Esophagus (tissue), 2 donors: Measurements from ENCODE around the gene UFC1. TPM values are rescaled to one million over a fixed set of nuclear protein-coding genes. Genes with fewer than 3 reads are reported as not detected.

ENCODE experiments used
- H3K27ac ChIP-seq, 2 donors: one replicate each; pipeline ENCODE4 v1.5.1; 2013; ENCODE audit warnings: low read depth in 2 of 2, mild to moderate bottlenecking in 2 of 2, inconsistent platforms in 1 of 2, low read length in 1 of 2, moderate library complexity in 1 of 2
- H3K27me3 ChIP-seq, 2 donors: one replicate each; pipeline ENCODE4 v1.6.1; 2013; ENCODE audit warnings: low read length in 2 of 2, control low read depth in 1 of 2, mild to moderate bottlenecking in 1 of 2; ENCODE audit not compliant: insufficient read depth in 2 of 2, control insufficient read depth in 1 of 2
- H3K36me3 ChIP-seq, 2 donors: one replicate each; pipeline ENCODE4 v1.6.1; 2013; ENCODE audit warnings: low read length in 1 of 2; ENCODE audit not compliant: control insufficient read depth in 2 of 2, insufficient read depth in 2 of 2
- H3K4me1 ChIP-seq, 2 donors: one replicate each; pipeline ENCODE4 v1.6.1; 2013; ENCODE audit warnings: low read length in 1 of 2; ENCODE audit not compliant: control insufficient read depth in 2 of 2, insufficient read depth in 2 of 2
- H3K4me3 ChIP-seq, 2 donors: one replicate each; pipeline ENCODE4 v1.5.1; 2013; ENCODE audit warnings: low read length in 2 of 2, mild to moderate bottlenecking in 2 of 2, low read depth in 1 of 2, moderate library complexity in 1 of 2
- H3K9me3 ChIP-seq, 2 donors: one replicate each; pipeline ENCODE4 v1.6.1; 2013; ENCODE audit warnings: mild to moderate bottlenecking in 2 of 2, low read depth in 1 of 2, low read length in 1 of 2, moderate library complexity in 1 of 2; ENCODE audit not compliant: control insufficient read depth in 2 of 2, insufficient read depth in 1 of 2
- WGBS, 2 donors: extraction: QIAGEN DNeasy Blood & Tissue Kit; methylation state at CpG; one replicate each; pipeline ENCODE4 v1.1.7; 2013; 5-methylcytosine and 5-hydroxymethylcytosine counted together
- polyA plus RNA-seq, 2 donors: library from polyadenylated mRNA; stranded (reverse); fragments of 200-250 nt; gene quantifications; one replicate each; pipeline ENCODE4 v1.2.3, GENCODE V29; 2013
- donor health status: healthy with polysubstance abuse.
- donor health status: Bipolar disorder and iron deficiency.

UFC1 gene
- polyA plus RNA-seq, 2 donors, result 94.3 to 132 TPM

- Histone ChIP-seq H3K9me3 (no peaks in the 10 kb centered on the region), H3K27me3 (no peaks in the 10 kb centered on the region), H3K4me3 (peak overlapping the region in 1 of 2 donors; percentile 80), H3K4me1 (peaks cover 4 to 17% of the 10 kb centered on the region in 2 donors), H3K27ac (peak overlapping the region; percentile 81), H3K36me3 (peaks cover 0 to 18% of the 10 kb centered on the region in 2 donors)
- WGBS, 2 donors, result 51 to 64% methylated on average over 9 of the region's 9 CpGs
These were observed 4.7 kb downstream of the UFC1 start for GRCh38 chr1:161158316-161159010.

DNA sequence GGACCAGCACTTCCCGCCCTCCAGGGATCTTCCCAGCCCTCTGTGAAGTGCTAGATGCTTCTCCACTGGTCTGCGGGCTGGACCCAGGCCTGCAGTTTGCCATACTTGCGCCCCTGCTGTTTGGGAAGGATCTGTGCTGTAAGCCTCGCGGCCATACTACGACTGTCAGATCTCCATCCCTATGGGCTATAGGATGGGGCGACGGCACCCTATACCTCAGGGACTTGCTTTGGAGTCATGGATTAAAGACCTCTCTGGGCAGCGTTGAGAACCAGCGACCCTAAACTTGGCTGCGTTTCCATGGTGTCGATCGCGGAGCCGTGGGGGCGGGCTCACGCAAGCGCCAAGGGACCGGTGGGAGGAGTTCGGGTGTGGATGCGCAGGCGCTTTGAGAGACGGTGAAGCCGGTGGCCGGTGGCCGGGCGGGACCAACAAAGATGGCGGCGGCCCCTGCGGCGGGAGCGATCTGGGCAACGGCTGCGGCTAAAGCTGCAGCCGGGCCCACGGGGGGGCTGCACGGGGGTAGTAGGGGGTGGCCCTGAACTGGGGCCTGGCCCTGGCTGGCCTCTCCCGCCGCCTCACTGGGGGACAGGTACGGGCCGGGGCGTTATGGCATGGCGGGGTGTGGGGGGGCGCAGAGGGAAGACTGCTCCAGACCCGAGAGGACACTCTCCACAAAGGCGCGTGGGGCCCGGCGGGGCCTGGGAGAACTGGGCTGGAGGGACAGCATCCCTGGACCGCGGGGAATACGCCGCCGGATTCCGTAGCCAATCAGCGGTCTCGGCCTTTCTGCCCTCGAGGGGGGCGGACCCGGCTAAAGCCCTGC, 5.5 kb downstream of the UFC1 start, which contains the start of gene USP21:
Gene USP21 (plus strand): TSS at position 414 of the 826 bp plus-strand sequence. CDS start 1,141 bp downstream, outside the sequence.
- H3K4me1 ChIP-seq, result peaks cover 4 to 17% of the 10 kb centered on the region in 2 donors
- H3K9me3 ChIP-seq, result no peaks in the 10 kb centered on the region
- peaks cover 0 to 18% of the 10 kb centered on the region in 2 donors for H3K36me3 ChIP-seq
- 1% methylated on average over 54 to 60 of the region's 60 CpGs for WGBS, 2 donors
- no peaks in the 10 kb centered on the region for H3K27me3 ChIP-seq
- peak within 1 kb of the TSS; percentile 80 to 98 for H3K4me3 ChIP-seq
- peak within 1 kb of the TSS; percentile 81 to 83 for H3K27ac ChIP-seq

DNA sequence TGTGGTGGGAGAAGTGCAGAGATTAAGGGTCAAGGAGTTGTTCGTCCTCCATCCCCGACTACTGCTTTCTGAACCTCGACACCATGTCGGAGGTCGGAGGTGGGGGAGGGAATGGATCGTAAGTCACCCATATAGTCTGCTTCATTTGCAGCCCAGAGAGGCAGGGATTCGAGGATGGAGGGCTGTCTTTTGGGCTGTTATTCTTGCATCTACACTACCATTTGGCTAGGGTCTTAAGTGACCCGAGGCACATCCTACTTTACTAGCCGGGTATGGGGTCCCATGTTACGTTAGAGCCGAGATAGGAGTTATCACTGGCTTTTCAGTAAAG, 6.1 kb downstream of the UFC1 start:
- Histone ChIP-seq H3K36me3 (peaks cover 0 to 18% of the 10 kb centered on the region in 2 donors), H3K4me3 (peak overlapping the region; percentile 80 to 98), H3K27me3 (no peaks in the 10 kb centered on the region), H3K9me3 (no peaks in the 10 kb centered on the region), H3K4me1 (peaks cover 4 to 18% of the 10 kb centered on the region in 2 donors), H3K27ac (peak overlapping the region; percentile 81 to 83)
- WGBS, 2 donors, result 5 to 9% methylated on average over 11 of the region's 11 CpGs

- Histone ChIP-seq H3K4me3 (no peak overlapping the region), H3K9me3 (no peaks in the 10 kb centered on the region), H3K4me1 (peaks cover 4 to 23% of the 10 kb centered on the region in 2 donors), H3K36me3 (peaks cover 0 to 18% of the 10 kb centered on the region in 2 donors), H3K27me3 (no peaks in the 10 kb centered on the region), H3K27ac (no peak overlapping the region)
- 91 to 95% methylated on average over 22 of the region's 22 CpGs for WGBS, 2 donors
These were observed 6.9 kb downstream of the UFC1 start for GRCh38 chr1:161160671-161161145.

- Histone ChIP-seq H3K27ac (no peak overlapping the region), H3K27me3 (no peaks in the 10 kb centered on the region), H3K4me1 (peaks cover 4 to 23% of the 10 kb centered on the region in 2 donors), H3K36me3 (peaks cover 0 to 18% of the 10 kb centered on the region in 2 donors), H3K4me3 (no peak overlapping the region), H3K9me3 (no peaks in the 10 kb centered on the region)
- WGBS, 2 donors, result 82 to 84% methylated on average over 5 of the region's 5 CpGs
These were observed 7.9 kb downstream of the UFC1 start for GRCh38 chr1:161161652-161162051.

DNA sequence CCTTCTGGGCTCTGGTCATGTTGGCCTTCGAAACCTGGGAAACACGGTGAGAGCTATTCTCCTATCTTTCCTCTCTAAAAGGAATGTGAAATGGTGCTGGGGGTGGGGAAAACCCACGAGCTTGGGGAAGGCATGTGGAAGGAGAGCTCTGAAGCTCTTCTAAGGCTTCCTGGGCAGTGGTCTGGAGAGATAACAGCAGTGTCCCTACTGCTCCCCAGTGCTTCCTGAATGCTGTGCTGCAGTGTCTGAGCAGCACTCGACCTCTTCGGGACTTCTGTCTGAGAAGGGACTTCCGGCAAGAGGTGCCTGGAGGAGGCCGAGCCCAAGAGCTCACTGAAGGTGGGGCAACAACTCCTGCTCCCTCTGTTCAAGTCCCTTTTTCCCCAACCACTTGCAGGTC, 8.3 kb downstream of the UFC1 start:
- Histone ChIP-seq H3K27ac (no peak overlapping the region), H3K36me3 (peaks cover 0 to 18% of the 10 kb centered on the region in 2 donors), H3K4me3 (no peak overlapping the region), H3K27me3 (no peaks in the 10 kb centered on the region), H3K4me1 (peaks cover 4 to 27% of the 10 kb centered on the region in 2 donors), H3K9me3 (no peaks in the 10 kb centered on the region)
- WGBS, 2 donors, result 81 to 85% methylated on average over 7 of the region's 7 CpGs

DNA sequence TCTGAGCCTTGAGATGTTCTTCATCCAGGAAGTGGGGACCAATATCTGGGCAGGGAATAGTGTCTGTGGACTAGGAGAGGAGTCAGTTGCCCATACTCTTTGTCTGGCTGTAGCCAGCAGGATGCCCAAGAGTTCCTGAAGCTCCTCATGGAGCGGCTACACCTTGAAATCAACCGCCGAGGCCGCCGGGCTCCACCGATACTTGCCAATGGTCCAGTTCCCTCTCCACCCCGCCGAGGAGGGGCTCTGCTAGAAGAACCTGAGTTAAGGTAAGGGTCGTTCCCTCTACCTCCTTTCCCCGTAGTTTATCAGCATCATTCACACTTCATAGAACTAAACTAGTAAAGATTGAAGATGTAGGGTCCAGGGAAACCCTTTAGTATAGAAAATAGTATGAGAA, 9.0 kb downstream of the UFC1 start:
- Histone ChIP-seq H3K4me1 (peaks cover 4 to 30% of the 10 kb centered on the region in 2 donors), H3K27ac (no peak overlapping the region)
- 91 to 95% methylated on average over 10 of the region's 10 CpGs for whole genome bisulfite sequencing, 2 donors

GRCh38 chr1:161163793-161164192, 10.0 kb downstream of the UFC1 start:
- H3K27me3 ChIP-seq, result no peaks in the 10 kb centered on the region
- WGBS, 2 donors, result 89 to 91% methylated on average over 5 of the region's 5 CpGs
- H3K9me3 ChIP-seq, result no peaks in the 10 kb centered on the region
- H3K4me1 ChIP-seq, result peaks cover 4 to 28% of the 10 kb centered on the region in 2 donors
- no peak overlapping the region for H3K4me3 ChIP-seq
- no peak overlapping the region for H3K27ac ChIP-seq
- peaks cover 0 to 13% of the 10 kb centered on the region in 2 donors for H3K36me3 ChIP-seq

More for the DNA sequence above, 9.0 kb downstream of the UFC1 start:
- Histone ChIP-seq H3K36me3 (peaks cover 0 to 18% of the 10 kb centered on the region in 2 donors), H3K27me3 (no peaks in the 10 kb centered on the region), H3K9me3 (no peaks in the 10 kb centered on the region), H3K4me3 (no peak overlapping the region)

- Histone ChIP-seq H3K27ac (peak overlapping the region; percentile 92 to 97), H3K36me3 (peaks cover 0 to 17% of the 10 kb centered on the region in 2 donors), H3K27me3 (no peaks in the 10 kb centered on the region), H3K4me1 (peaks cover 4 to 25% of the 10 kb centered on the region in 2 donors), H3K4me3 (no peak overlapping the region), H3K9me3 (no peaks in the 10 kb centered on the region)
- WGBS, 2 donors, result 58 to 64% methylated on average over 14 of the region's 14 CpGs
These were observed 11.3 kb downstream of the UFC1 start for GRCh38 chr1:161164901-161165610.
